Panc1 (cell line): ENCODE measurements around the gene SIRT6.
"Not testable (repeated sequence)": the region's sequence is repeated elsewhere in the genome, so short reads cannot be mapped to it uniquely, and the experiment has no call there.

Experiments used
- POLR2AphosphoS5 ChIP-seq: IDR thresholded peaks from 2 replicates; pipeline ENCODE4 v1.6.1; 2012; ENCODE audit warnings: mild to moderate bottlenecking, low read depth, low read length, moderate library complexity
- TCF7L2 ChIP-seq: IDR thresholded peaks from 2 replicates; pipeline ENCODE4 v1.6.1; 2011; ENCODE audit warnings: mild to moderate bottlenecking, low read depth, low read length, inconsistent platforms
- TF ChIP-seq, protein P1 (sequence below): fragments of 450-650 bp; IDR thresholded peaks from 2 replicates; pipeline ENCODE4 v1.5.1; 2017; ENCODE audit warnings: mild to moderate bottlenecking

DNA sequence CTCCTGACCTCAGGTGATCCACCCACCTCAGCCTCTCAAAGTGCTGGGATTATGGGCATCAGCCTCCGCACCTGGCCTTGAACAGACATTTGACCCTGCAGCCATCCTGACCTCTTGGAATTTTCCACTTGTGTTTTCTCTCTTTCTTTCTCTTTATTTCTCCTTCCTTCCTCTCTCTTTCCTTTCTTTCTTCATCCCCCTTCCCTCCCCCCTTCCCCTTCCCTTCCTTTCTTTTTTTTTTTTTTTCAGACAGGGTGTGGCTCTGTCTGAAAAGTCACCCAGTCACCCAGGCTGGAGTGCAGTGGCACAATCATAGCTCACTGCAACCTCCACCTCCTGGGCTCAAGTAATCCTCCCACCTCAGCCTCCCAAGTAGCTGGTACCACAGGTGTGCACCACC, 36.2 kb upstream of the SIRT6 start:
- TF ChIP-seq, protein P1, sequence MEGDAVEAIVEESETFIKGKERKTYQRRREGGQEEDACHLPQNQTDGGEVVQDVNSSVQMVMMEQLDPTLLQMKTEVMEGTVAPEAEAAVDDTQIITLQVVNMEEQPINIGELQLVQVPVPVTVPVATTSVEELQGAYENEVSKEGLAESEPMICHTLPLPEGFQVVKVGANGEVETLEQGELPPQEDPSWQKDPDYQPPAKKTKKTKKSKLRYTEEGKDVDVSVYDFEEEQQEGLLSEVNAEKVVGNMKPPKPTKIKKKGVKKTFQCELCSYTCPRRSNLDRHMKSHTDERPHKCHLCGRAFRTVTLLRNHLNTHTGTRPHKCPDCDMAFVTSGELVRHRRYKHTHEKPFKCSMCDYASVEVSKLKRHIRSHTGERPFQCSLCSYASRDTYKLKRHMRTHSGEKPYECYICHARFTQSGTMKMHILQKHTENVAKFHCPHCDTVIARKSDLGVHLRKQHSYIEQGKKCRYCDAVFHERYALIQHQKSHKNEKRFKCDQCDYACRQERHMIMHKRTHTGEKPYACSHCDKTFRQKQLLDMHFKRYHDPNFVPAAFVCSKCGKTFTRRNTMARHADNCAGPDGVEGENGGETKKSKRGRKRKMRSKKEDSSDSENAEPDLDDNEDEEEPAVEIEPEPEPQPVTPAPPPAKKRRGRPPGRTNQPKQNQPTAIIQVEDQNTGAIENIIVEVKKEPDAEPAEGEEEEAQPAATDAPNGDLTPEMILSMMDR: not testable (repeated sequence)
- TF ChIP-seq TCF7L2, POLR2AphosphoS5: not testable (repeated sequence)
